HEK293 (cell line): ENCODE data around the gene DOK5.

ENCODE experiments used
- CTCF ChIA-PET: fragments of 350-600 bp; formaldehyde crosslinking; extraction: SDS; loops from one replicate; lab custom pipeline; 2021; ENCODE audit warnings: antibody characterized with exemption; lab: Yijun Ruan, JAX
- POLR2A ChIA-PET: fragments of 300-600 bp; formaldehyde crosslinking; extraction: SDS; loops from one replicate; lab custom pipeline; 2020; ENCODE audit warnings: antibody characterized with exemption, inconsistent platforms; lab: Yijun Ruan, JAX
- H3K27ac ChIP-seq: fragments of 200-500 bp; sonication (Bioruptor generic); 2 replicates; pipeline ENCODE4 v1.5.1; 2014; ENCODE audit warnings: low read depth, low read length, control low read depth, inconsistent platforms; ENCODE audit errors: extremely low read depth
- H3K36me3 ChIP-seq, 2 experiments: fragments of 200-500 bp in 1 of 2; sonication (Bioruptor generic) in 1 of 2; 1 replicate in 1 of 2; 2 replicates in 1 of 2; pipeline ENCODE4 v1.5.1; 2014 to 2017; ENCODE audit warnings: inconsistent platforms in 2 of 2, low read length in 2 of 2; ENCODE audit not compliant: control insufficient read depth in 2 of 2, insufficient read depth in 1 of 2
- H3K4me1 ChIP-seq: fragments of 200-500 bp; sonication (Bioruptor generic); 2 replicates; pipeline ENCODE4 v1.5.1; 2014; ENCODE audit warnings: mild to moderate bottlenecking, low read length, inconsistent platforms; ENCODE audit not compliant: control insufficient read depth, insufficient read depth
- H3K4me3 ChIP-seq: 2 replicates; pipeline ENCODE4 v1.5.1; 2011; ENCODE audit warnings: low read depth, mild to moderate bottlenecking, control low read depth, low read length, moderate library complexity
- H3K9me3 ChIP-seq: fragments of 200-500 bp; sonication (Bioruptor generic); 2 replicates; pipeline ENCODE4 v1.5.1; 2014; ENCODE audit warnings: low read depth, low read length, inconsistent platforms; ENCODE audit not compliant: control insufficient read depth, insufficient read depth
- GLIS2 ChIP-seq: fragments of 450-650 bp; formaldehyde crosslinking; IDR thresholded peaks from 2 replicates; pipeline ENCODE4 v1.5.1; 2016; ENCODE audit warnings: missing biosample characterization, missing genetic modification characterization
- KLF10 ChIP-seq: fragments of 450-650 bp; IDR thresholded peaks from 2 replicates; pipeline ENCODE4 v1.5.1; 2018; ENCODE audit warnings: missing biosample characterization, mild to moderate bottlenecking, missing genetic modification characterization
- OSR2 ChIP-seq: fragments of 450-650 bp; formaldehyde crosslinking; IDR thresholded peaks from 2 replicates; pipeline ENCODE4 v1.5.1; 2016; ENCODE audit warnings: missing biosample characterization, missing genetic modification characterization
- OVOL3 ChIP-seq: fragments of 450-650 bp; formaldehyde crosslinking; IDR thresholded peaks from 2 replicates; pipeline ENCODE4 v1.5.1; 2016; ENCODE audit warnings: missing biosample characterization, missing genetic modification characterization
- SCRT1 ChIP-seq: fragments of 450-650 bp; formaldehyde crosslinking; IDR thresholded peaks from 2 replicates; pipeline ENCODE4 v1.5.1; 2016; ENCODE audit warnings: missing biosample characterization, missing genetic modification characterization, borderline replicate concordance
- WT1 ChIP-seq: fragments of 450-650 bp; formaldehyde crosslinking; IDR thresholded peaks from 2 replicates; pipeline ENCODE4 v1.5.1; 2016; ENCODE audit warnings: missing biosample characterization, missing genetic modification characterization
- YY1 ChIP-seq: fragments of 450-650 bp; formaldehyde crosslinking; IDR thresholded peaks from 2 replicates; pipeline ENCODE4 v1.5.1; 2018; ENCODE audit warnings: missing biosample characterization, missing genetic modification characterization
- ZIC2 ChIP-seq: fragments of 450-650 bp; formaldehyde crosslinking; IDR thresholded peaks from 2 replicates; pipeline ENCODE4 v1.5.1; 2016; ENCODE audit warnings: missing biosample characterization, missing genetic modification characterization
- ZNF248 ChIP-seq: fragments of 450-650 bp; formaldehyde crosslinking; IDR thresholded peaks from 2 replicates; pipeline ENCODE4 v1.5.1; 2017; ENCODE audit warnings: missing biosample characterization, missing genetic modification characterization
- ZNF521 ChIP-seq: fragments of 450-650 bp; formaldehyde crosslinking; IDR thresholded peaks from 2 replicates; pipeline ENCODE4 v1.5.1; 2017; ENCODE audit warnings: missing biosample characterization, mild to moderate bottlenecking, missing genetic modification characterization
- ZNF549 ChIP-seq: fragments of 450-650 bp; IDR thresholded peaks from 2 replicates; pipeline ENCODE4 v1.5.1; 2018; ENCODE audit warnings: missing biosample characterization, missing genetic modification characterization, mild to moderate bottlenecking, inconsistent platforms, moderate library complexity
- ZNF560 ChIP-seq: fragments of 450-650 bp; formaldehyde crosslinking; IDR thresholded peaks from 2 replicates; pipeline ENCODE4 v1.5.1; 2017; ENCODE audit warnings: missing biosample characterization, missing genetic modification characterization, borderline replicate concordance
- ZNF596 ChIP-seq: fragments of 450-650 bp; IDR thresholded peaks from 2 replicates; pipeline ENCODE4 v1.5.0; 2018; ENCODE audit warnings: missing biosample characterization, mild to moderate bottlenecking, missing genetic modification characterization, moderate library complexity
- ZNF707 ChIP-seq: fragments of 450-650 bp; formaldehyde crosslinking; IDR thresholded peaks from 2 replicates; pipeline ENCODE4 v1.5.1; 2016; ENCODE audit warnings: missing biosample characterization, missing genetic modification characterization
- ZNF776 ChIP-seq: fragments of 450-650 bp; formaldehyde crosslinking; IDR thresholded peaks from 2 replicates; pipeline ENCODE4 v1.5.0; 2017; ENCODE audit warnings: missing biosample characterization, missing genetic modification characterization, borderline replicate concordance
- ZNF791 ChIP-seq: fragments of 450-650 bp; formaldehyde crosslinking; IDR thresholded peaks from 2 replicates; pipeline ENCODE4 v1.5.1; 2016; ENCODE audit warnings: missing biosample characterization, missing genetic modification characterization
- ZNF837 ChIP-seq: fragments of 450-650 bp; formaldehyde crosslinking; IDR thresholded peaks from 2 replicates; pipeline ENCODE4 v1.5.1; 2016; ENCODE audit warnings: missing biosample characterization, missing genetic modification characterization
- TF ChIP-seq, protein P1 (sequence below): fragments of 450-650 bp; formaldehyde crosslinking; IDR thresholded peaks from 2 replicates; pipeline ENCODE4 v1.5.1; 2016; ENCODE audit warnings: missing biosample characterization, missing genetic modification characterization
- TF ChIP-seq, protein P2 (sequence below): fragments of 450-650 bp; formaldehyde crosslinking; IDR thresholded peaks from 2 replicates; pipeline ENCODE4 v1.5.1; 2016; ENCODE audit warnings: missing biosample characterization, missing genetic modification characterization
- TF ChIP-seq, protein P3 (sequence below): fragments of 450-650 bp; formaldehyde crosslinking; IDR thresholded peaks from 2 replicates; pipeline ENCODE4 v1.5.1; 2017; ENCODE audit warnings: missing biosample characterization, missing genetic modification characterization
- TF ChIP-seq, protein P4 (sequence below): fragments of 450-650 bp; IDR thresholded peaks from 2 replicates; pipeline ENCODE4 v1.5.1; 2018; ENCODE audit warnings: missing biosample characterization, mild to moderate bottlenecking, missing genetic modification characterization

Gene DOK5

DNA sequence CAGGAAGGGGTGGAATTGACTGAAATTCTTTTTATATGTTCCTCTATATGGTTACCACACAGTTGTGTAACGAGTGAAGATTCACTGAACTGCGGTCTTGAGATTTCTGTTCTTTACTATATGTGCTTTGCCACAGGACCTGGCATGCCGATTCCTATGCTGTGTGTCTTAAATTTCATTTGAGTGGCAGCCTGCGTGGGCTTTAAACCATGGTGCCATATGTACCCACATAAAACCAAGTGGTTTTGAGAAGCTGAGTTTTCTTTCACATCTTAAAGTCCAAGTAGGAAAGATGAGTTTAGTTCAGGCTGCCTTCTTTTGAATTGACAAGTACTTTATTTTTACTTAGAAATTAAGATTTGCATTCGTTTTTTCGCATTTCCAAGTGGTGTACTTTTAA is 101.1 kb downstream of the DOK5 start:
- no peak overlapping the region for H3K4me3 ChIP-seq
- no peak overlapping the region for H3K27ac ChIP-seq
- H3K9me3 ChIP-seq = no peaks in the 10 kb centered on the region
- CTCF ChIA-PET = no interaction called here
- TF ChIP-seq, protein P1, sequence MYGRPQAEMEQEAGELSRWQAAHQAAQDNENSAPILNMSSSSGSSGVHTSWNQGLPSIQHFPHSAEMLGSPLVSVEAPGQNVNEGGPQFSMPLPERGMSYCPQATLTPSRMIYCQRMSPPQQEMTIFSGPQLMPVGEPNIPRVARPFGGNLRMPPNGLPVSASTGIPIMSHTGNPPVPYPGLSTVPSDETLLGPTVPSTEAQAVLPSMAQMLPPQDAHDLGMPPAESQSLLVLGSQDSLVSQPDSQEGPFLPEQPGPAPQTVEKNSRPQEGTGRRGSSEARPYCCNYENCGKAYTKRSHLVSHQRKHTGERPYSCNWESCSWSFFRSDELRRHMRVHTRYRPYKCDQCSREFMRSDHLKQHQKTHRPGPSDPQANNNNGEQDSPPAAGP (tag by site-specific recombination) = no peak
- TF ChIP-seq ZNF248 (no peak), ZNF791 (tag by site-specific recombination) (no peak), ZNF549 (tag by site-specific recombination) (no peak), WT1 (tag by site-specific recombination) (no peak), SCRT1 (tag by site-specific recombination) (no peak), ZNF596 (tag by site-specific recombination) (no peak), YY1 (tag by site-specific recombination) (no peak), ZNF707 (no peak), GLIS2 (no peak)
- TF ChIP-seq, protein P2, sequence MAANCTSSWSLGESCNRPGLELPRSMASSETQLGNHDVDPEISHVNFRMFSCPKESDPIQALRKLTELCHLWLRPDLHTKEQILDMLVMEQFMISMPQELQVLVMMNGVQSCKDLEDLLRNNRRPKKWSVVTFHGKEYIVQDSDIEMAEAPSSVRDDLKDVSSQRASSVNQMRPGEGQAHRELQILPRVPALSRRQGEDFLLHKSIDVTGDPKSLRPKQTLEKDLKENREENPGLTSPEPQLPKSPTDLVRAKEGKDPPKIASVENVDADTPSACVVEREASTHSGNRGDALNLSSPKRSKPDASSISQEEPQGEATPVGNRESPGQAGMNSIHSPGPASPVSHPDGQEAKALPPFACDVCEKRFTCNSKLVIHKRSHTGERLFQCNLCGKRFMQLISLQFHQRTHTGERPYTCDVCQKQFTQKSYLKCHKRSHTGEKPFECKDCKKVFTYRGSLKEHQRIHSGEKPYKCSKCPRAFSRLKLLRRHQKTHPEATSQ (tag by site-specific recombination) = no peak
- TF ChIP-seq, protein P3, sequence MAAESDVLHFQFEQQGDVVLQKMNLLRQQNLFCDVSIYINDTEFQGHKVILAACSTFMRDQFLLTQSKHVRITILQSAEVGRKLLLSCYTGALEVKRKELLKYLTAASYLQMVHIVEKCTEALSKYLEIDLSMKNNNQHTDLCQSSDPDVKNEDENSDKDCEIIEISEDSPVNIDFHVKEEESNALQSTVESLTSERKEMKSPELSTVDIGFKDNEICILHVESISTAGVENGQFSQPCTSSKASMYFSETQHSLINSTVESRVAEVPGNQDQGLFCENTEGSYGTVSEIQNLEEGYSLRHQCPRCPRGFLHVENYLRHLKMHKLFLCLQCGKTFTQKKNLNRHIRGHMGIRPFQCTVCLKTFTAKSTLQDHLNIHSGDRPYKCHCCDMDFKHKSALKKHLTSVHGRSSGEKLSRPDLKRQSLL = no peak
- TF ChIP-seq, all 188 proteins: peak for 0
- no peaks in the 10 kb centered on the region for H3K36me3 ChIP-seq
- no peaks in the 10 kb centered on the region for H3K4me1 ChIP-seq
- POLR2A ChIA-PET = no interaction called here

DNA sequence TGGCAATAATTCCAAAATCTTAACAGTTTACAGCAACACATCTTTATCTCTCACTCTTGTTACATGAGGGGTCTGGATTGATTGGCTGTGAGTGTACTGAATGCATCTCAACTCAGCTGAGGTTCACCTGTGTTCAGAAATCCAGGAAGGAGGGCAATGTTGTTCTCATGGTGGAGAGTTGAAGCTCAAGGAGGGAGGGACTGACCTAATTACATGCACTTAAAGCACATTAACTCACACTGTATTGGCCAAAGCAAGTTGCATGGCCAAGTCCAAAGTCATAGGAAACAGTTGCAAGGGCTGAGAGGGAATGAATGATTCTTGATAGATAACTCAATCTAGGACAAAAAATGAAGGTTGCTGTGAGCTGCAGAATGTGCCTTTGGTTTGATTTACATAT is 102.2 kb downstream of the DOK5 start:
- POLR2A ChIA-PET = no interaction called here
- H3K4me3 ChIP-seq = no peak overlapping the region
- H3K4me1 ChIP-seq = no peaks in the 10 kb centered on the region
- H3K36me3 ChIP-seq = no peaks in the 10 kb centered on the region
- no peak overlapping the region for H3K27ac ChIP-seq
- CTCF ChIA-PET = interaction anchor here (0.6 kb wide), 1 partner anchor 170 kb away, joined by 3 read pairs; no protein-coding TSS in a partner anchor
- TF ChIP-seq ZNF560 (tag by site-specific recombination) = no peak
- no peak for TF ChIP-seq OVOL3
- TF ChIP-seq, all 188 proteins: peak for 0
- H3K9me3 ChIP-seq = no peaks in the 10 kb centered on the region

DNA sequence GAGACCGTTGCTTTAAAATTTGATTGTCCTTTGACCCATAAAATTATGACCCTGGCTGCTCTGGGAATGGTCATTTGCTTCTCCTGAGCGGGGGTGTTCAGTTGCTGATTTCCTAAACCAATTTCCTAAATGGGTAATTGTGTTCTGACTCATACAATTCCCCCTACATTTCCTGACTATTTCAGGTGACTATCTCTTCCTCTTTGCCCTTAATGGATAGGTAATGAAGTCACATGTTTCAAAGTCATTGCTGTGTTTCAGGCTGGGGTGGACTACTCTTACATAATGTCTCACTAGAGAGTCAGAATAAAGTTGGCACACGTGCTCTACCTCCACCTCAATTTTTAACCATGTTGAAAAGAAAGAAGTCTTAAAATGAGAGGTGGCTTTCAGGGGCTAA is 109.8 kb downstream of the DOK5 start:
- Histone ChIP-seq H3K9me3 (no peaks in the 10 kb centered on the region), H3K36me3 (no peaks in the 10 kb centered on the region), H3K4me1 (no peaks in the 10 kb centered on the region), H3K27ac (no peak overlapping the region), H3K4me3 (no peak overlapping the region)
- POLR2A ChIA-PET = no interaction called here
- CTCF ChIA-PET = no interaction called here
- TF ChIP-seq GLIS2 = no peak
- TF ChIP-seq KLF10 (tag by site-specific recombination) = no peak
- TF ChIP-seq ZNF776 (tag by site-specific recombination) = no peak
- TF ChIP-seq, protein P4, sequence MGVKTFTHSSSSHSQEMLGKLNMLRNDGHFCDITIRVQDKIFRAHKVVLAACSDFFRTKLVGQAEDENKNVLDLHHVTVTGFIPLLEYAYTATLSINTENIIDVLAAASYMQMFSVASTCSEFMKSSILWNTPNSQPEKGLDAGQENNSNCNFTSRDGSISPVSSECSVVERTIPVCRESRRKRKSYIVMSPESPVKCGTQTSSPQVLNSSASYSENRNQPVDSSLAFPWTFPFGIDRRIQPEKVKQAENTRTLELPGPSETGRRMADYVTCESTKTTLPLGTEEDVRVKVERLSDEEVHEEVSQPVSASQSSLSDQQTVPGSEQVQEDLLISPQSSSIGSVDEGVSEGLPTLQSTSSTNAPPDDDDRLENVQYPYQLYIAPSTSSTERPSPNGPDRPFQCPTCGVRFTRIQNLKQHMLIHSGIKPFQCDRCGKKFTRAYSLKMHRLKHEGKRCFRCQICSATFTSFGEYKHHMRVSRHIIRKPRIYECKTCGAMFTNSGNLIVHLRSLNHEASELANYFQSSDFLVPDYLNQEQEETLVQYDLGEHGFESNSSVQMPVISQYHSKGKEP (tag by site-specific recombination) = no peak
- TF ChIP-seq OSR2 (tag by site-specific recombination) = no peak
- TF ChIP-seq ZNF521 (tag by site-specific recombination) = no peak
- no peak for TF ChIP-seq ZIC2 (tag by site-specific recombination)
- no peak for TF ChIP-seq ZNF837
- no peak for TF ChIP-seq ZNF248
